C4-2B (cell line): ENCODE results near the gene TMC5.

Experiments
- ZFX ChIP-seq: fragments of 450-650 bp; IDR thresholded peaks from 2 replicates; pipeline ENCODE4 v1.6.1; 2017
- TF ChIP-seq, protein P1 (sequence below): fragments of 450-650 bp; conservative IDR thresholded peaks from 2 replicates; pipeline ENCODE4 v1.5.1; 2017; ENCODE audit warnings: mild to moderate bottlenecking

DNA sequence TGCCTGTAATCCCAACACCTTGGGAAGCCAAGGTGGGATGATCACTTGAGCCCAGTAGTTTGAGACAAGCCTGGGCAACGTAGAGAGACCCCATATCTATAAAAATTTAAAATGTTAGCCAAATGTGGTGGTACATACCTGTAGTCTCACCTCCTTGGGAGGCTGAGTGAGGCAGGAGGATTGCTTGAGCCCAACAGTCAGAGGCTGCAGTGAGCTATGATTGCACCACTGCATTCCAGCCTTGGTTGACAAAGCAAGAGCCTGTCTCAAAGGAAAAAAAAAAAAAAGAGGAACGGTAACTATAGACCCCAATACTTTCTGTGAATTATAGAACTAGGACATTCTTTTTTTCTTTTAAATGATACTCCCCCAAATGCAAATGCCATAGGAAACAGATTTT lies 1.8 kb upstream of the TMC5 start:
- TF ChIP-seq, protein P1, sequence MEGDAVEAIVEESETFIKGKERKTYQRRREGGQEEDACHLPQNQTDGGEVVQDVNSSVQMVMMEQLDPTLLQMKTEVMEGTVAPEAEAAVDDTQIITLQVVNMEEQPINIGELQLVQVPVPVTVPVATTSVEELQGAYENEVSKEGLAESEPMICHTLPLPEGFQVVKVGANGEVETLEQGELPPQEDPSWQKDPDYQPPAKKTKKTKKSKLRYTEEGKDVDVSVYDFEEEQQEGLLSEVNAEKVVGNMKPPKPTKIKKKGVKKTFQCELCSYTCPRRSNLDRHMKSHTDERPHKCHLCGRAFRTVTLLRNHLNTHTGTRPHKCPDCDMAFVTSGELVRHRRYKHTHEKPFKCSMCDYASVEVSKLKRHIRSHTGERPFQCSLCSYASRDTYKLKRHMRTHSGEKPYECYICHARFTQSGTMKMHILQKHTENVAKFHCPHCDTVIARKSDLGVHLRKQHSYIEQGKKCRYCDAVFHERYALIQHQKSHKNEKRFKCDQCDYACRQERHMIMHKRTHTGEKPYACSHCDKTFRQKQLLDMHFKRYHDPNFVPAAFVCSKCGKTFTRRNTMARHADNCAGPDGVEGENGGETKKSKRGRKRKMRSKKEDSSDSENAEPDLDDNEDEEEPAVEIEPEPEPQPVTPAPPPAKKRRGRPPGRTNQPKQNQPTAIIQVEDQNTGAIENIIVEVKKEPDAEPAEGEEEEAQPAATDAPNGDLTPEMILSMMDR: no peak
- TF ChIP-seq ZFX: no peak
